GM18868 (cell line): ENCODE results near the gene CDH24.

Experiments
- ATAC-seq: cut with Tn5 transposase; IDR thresholded peaks from one replicate; pipeline ENCODE4 v1.9.1; 2021; ENCODE audit warnings: mild to moderate bottlenecking, moderate library complexity; ENCODE audit not compliant: unreplicated experiment

Gene CDH24

GRCh38 chr14:23047751-23048693 is 9.3 kb downstream of the CDH24 start:
- ATAC-seq: no peak

GRCh38 chr14:23047034-23047634 is 10.2 kb downstream of the CDH24 start:
- no peak for ATAC-seq

GRCh38 chr14:23045419-23046357 is 11.6 kb downstream of the CDH24 start:
- no peak for ATAC-seq

DNA sequence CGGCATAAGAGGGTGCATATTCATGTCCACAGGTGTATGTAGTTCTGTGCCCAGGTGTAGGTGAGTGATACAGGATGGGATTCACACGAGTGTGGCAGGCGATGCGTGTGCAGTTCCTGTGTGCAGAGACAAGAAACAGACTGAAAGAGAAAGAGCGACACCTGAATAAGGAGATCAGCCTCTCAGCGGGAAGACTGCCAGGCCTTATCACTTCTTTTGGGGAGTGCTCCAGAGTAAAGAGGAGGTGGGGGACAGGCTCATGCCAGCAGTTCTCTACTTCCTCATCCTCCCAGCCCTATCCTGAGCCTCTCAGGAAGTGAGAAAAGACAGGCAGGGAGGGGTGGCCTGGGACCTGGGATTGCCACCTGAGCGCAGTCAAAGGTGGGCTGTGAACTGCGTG is 12.5 kb downstream of the CDH24 start:
- ATAC-seq: no peak

DNA sequence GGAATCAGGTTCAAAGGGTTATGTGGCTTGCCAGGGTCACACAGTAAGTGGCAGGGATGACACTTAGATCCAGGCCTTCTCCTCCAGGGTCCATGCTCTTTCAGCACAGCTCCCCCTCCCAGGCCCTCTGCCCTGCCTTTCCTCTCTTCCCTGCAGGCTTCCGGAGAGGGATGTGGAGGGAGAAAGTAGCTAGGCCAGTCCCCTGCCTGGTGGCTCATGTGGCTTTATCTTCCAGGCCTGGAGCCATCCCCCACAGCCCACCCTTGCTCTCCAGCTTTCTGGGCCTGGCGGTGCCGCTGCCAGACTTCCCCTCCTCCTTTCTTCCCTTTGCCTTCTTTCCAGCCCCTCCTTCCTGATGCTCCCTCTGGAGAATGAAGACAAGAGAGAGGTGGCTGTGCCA is 13.6 kb downstream of the CDH24 start:
- no peak for ATAC-seq

GRCh38 chr14:23043145-23043544 is 14.2 kb downstream of the CDH24 start:
- ATAC-seq: no peak

DNA sequence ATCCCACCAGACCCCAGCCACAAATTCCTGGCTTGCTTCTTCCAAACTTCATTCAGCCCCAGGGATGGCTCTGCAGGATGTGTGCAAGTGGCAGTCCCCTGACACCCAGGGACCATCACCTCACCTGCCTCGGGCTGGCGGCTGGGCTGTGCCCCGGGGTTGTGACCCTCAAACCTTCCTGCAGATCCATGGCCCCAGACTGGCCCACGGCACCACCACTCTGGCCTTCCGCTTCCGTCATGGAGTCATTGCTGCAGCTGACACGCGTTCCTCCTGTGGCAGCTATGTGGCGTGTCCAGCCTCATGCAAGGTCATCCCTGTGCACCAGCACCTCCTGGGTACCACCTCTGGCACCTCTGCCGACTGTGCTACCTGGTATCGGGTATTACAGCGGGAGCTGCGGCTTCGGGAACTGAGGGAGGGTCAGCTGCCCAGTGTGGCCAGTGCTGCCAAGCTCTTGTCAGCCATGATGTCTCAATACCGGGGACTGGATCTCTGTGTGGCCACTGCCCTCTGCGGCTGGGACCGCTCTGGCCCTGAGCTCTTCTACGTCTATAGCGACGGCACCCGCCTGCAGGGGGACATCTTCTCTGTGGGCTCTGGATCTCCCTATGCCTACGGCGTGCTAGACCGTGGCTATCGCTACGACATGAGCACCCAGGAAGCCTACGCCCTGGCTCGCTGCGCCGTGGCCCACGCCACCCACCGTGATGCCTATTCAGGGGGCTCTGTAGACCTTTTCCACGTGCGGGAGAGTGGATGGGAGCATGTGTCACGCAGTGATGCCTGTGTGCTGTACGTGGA is 15.0 kb downstream of the CDH24 start, which contains the start of gene PSMB11:
Gene PSMB11 (plus strand): TSS at position 51 of the 804 bp plus-strand sequence. CDS start 14 bp downstream, at position 65.
- no peak for ATAC-seq

GRCh38 chr14:23041729-23042128 is 15.6 kb downstream of the CDH24 start:
- ATAC-seq: no peak

GRCh38 chr14:23040100-23040499 is 17.2 kb downstream of the CDH24 start:
- no peak for ATAC-seq

- ATAC-seq: no peak
These were observed 21.8 kb downstream of the CDH24 start for GRCh38 chr14:23035303-23036144.

GRCh38 chr14:23034498-23035302 is 22.6 kb downstream of the CDH24 start, which contains the start of gene PSMB5:
TSS of gene PSMB5 (minus strand) at chr14:23034900. CDS start at chr14:23034881, 19 bp downstream.
- ATAC-seq: peak; percentile 94

GRCh38 chr14:23033801-23034497 is 23.4 kb downstream of the CDH24 start:
- peak; percentile 1 for ATAC-seq

- no peak for ATAC-seq
These were observed 24.0 kb downstream of the CDH24 start for GRCh38 chr14:23033251-23033727.

- no peak for ATAC-seq
These were observed 26.4 kb downstream of the CDH24 start for GRCh38 chr14:23030936-23031335.

DNA sequence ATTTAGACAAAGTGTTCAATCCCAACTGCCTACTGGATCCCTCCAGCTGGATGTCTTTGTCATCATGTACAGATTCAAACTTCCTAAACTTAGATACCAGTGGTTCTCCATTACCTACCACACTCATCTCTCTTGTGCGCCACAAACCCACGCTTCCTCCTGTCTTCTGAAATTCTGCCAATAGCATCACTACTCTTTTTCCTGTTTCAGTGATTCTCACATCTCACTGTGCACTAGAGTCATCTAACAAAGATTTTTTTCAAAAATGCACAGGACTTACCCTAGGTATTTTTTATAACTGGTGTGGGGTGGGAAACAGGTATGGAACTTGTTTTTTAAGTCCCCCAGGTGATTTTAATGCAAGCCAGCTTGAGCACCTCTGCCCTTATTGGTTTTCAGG is 28.5 kb downstream of the CDH24 start:
- no peak for ATAC-seq

DNA sequence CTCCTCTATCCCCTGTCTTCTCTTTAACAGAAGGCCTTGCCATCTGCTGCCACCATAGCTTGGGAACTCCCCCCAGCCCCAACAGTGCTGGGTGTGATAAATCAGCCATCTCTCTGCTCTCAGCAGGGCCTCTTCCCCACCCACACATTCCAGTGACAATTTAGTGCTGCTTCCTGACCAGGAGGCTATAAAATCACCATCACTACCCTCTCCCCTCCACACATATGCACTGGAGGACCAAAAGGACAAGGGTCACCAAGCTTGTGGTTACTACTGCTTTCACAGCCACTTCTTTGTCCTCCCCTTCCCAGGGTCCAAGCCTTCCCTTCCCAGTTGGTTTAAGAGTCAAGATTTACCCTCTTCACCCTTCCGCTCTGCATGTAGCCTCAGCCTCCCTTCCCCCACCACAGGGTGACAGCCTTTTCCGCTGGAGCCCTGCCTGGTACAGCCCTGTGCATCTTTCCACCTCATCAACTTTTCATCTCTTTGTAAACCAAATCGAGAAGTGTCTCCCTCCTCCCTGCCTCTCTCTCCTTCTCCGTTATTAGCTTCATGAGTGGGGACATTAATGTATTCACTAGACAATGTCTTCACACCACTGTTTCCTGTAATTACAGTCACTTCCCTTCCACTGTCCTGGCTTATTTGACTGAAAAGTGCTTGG is 32.0 kb downstream of the CDH24 start:
- no peak for ATAC-seq

DNA sequence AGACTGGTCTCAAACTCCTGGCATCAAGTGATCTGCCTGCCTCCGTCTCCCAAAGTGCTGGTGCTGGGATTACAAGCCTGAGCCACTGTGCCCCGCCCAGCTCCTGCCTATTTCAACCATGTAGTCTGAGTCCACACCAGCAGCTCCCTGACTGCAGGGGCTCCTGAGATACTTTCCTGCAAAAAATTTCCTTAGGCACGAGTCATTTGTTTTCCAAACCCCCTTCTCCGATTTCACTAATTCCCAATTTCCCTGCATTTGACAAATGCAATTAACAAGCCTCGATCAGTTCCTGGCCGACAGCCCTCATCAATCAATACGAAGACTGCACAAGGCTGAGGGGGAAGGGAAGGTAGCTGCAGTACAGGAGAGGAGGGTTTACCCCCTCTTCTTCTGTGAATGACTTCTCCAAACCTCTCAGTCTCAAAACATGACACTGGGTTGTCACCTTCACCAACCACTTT is 32.7 kb downstream of the CDH24 start:
- ATAC-seq: no peak
